CD4-positive, alpha-beta memory T cell (primary cell): ENCODE measurements around the gene MORN1. TPM values are rescaled to one million over a fixed set of nuclear protein-coding genes. Genes with fewer than 3 reads are reported as not detected.

ENCODE experiments used
- CTCF ChIA-PET: fragments of 350-600 bp; sonication (Branson Sonifier 250); formaldehyde crosslinking; loops from one replicate; lab custom pipeline; 2021; ENCODE audit warnings: inconsistent platforms; ENCODE audit not compliant: partially characterized antibody; lab: Charles Lee
- POLR2A ChIA-PET: fragments of 350-600 bp; sonication (Branson Sonifier 250); formaldehyde crosslinking; loops from one replicate; lab custom pipeline; 2021; ENCODE audit not compliant: partially characterized antibody; lab: Charles Lee
- DNase-seq, 5 donors: peaks; one replicate each; pipeline versions ENCODE4 v3.0.0 to v3.0.0-alpha.2; 2020 to 2022; ENCODE audit warnings: mixed read lengths in 1 of 5
- H3K27ac ChIP-seq: one replicate; pipeline ENCODE4 v1.7.0; 2013; ENCODE audit warnings: low read depth, low read length
- H3K27me3 ChIP-seq: 2 replicates; pipeline ENCODE4 v1.7.0; 2013; ENCODE audit warnings: mild to moderate bottlenecking, low read length, moderate library complexity; ENCODE audit not compliant: insufficient read depth
- H3K36me3 ChIP-seq: 2 replicates; pipeline ENCODE4 v1.7.0; 2013; ENCODE audit warnings: mild to moderate bottlenecking, low read length, moderate library complexity; ENCODE audit not compliant: insufficient read depth
- H3K4me1 ChIP-seq: 2 replicates; pipeline ENCODE4 v1.7.0; 2013; ENCODE audit warnings: mild to moderate bottlenecking, low read length, moderate library complexity; ENCODE audit not compliant: insufficient read depth
- H3K4me3 ChIP-seq, 2 donors: one replicate each; pipeline ENCODE4 v1.7.0; 2013; ENCODE audit warnings: low read length in 2 of 2, mild to moderate bottlenecking in 1 of 2
- H3K9me3 ChIP-seq, 2 donors: one replicate each; pipeline ENCODE4 v1.7.0; 2013; ENCODE audit warnings: low read length in 2 of 2, control low read depth in 1 of 2; ENCODE audit not compliant: control insufficient read depth in 1 of 2
- H3K27ac Mint-ChIP-seq, 7 donors: one replicate each; pipeline ENCODE4 v1.8.0; 2020 to 2021; ENCODE audit warnings: mixed read lengths in 7 of 7, mild to moderate bottlenecking in 6 of 7, inconsistent platforms in 3 of 7, moderate library complexity in 3 of 7
- H3K27me3 Mint-ChIP-seq, 2 donors: one replicate each; pipeline ENCODE4 v1.8.0; 2020 to 2021; ENCODE audit warnings: mixed read lengths in 2 of 2
- H3K36me3 Mint-ChIP-seq, 2 donors: one replicate each; pipeline ENCODE4 v1.8.0; 2020 to 2021; ENCODE audit warnings: mixed read lengths in 2 of 2, inconsistent platforms in 1 of 2, mild to moderate bottlenecking in 1 of 2
- H3K4me1 Mint-ChIP-seq, 4 donors: one replicate each; pipeline ENCODE4 v1.8.0; 2020 to 2021; ENCODE audit warnings: mixed read lengths in 4 of 4, mild to moderate bottlenecking in 1 of 4
- H3K4me3 Mint-ChIP-seq, 8 donors: one replicate each; pipeline ENCODE4 v1.8.0; 2020 to 2021; ENCODE audit warnings: mixed read lengths in 8 of 8, mild to moderate bottlenecking in 7 of 8, moderate library complexity in 6 of 8, inconsistent platforms in 3 of 8
- H3K9me3 Mint-ChIP-seq, 8 donors: one replicate each; pipeline ENCODE4 v1.8.0; 2020 to 2021; ENCODE audit warnings: mixed read lengths in 8 of 8, mild to moderate bottlenecking in 5 of 8, inconsistent platforms in 3 of 8, moderate library complexity in 1 of 8
- intact Hi-C: fragments of 100-400 bp; cut with micrococcal nuclease; formaldehyde crosslinking; loops from one replicate; pipeline ENCODE4 v1.15.1; 2023
- polyA plus RNA-seq, 2 donors: library from polyadenylated mRNA; unstranded; fragments of 300-500 nt; fragmentation: Illumina TruSeq; gene quantifications; one replicate each; pipeline ENCODE4 v1.2.3, GENCODE V29; 2021
- total RNA-seq, 2 experiments: library from RNA; stranded (reverse); gene quantifications; one replicate each; pipeline ENCODE4 v1.2.3, GENCODE V29; 2021

Gene MORN1
- total and polyA plus RNA-seq, 4 experiments from 2014 or later: 1.9 to 15.3 (median 7.4) TPM

DNA sequence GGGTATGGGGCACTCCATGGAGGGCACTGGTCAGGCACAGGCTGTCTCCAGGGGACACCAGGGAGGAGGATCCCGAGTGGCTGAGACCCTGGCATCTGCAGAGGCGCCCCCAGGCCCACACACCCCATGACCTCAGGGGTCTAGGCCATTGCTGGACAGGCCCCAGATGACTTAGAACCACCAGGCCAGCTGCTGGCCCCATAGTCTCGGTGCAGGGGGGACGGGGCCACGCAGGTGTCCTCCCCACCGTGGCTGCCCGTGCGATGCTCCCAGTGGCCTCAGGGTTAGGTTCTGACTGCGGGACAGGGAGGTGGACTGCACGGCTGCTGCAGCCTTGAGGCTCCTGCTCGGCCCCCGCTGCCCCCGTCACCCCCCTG, 44.0 kb downstream of the MORN1 start:
- no peaks in the 10 kb centered on the region for H3K36me3 ChIP-seq
- DNase-seq: no peak
- no peaks in the 10 kb centered on the region for H3K27me3 ChIP-seq
- H3K4me3 ChIP-seq: no peak overlapping the region
- no peaks in the 10 kb centered on the region for H3K27me3 Mint-ChIP-seq
- no peaks in the 10 kb centered on the region for H3K9me3 ChIP-seq
- no peaks in the 10 kb centered on the region for H3K36me3 Mint-ChIP-seq
- intact Hi-C loops: no loop called here
- POLR2A ChIA-PET: no interaction called here
- H3K27ac Mint-ChIP-seq: no peak overlapping the region
- no peaks in the 10 kb centered on the region for H3K9me3 Mint-ChIP-seq
- no peaks in the 10 kb centered on the region for H3K4me1 ChIP-seq
- CTCF ChIA-PET: no interaction called here
- no peak overlapping the region for H3K4me3 Mint-ChIP-seq
- no peaks in the 10 kb centered on the region for H3K4me1 Mint-ChIP-seq
- no peak overlapping the region for H3K27ac ChIP-seq

GRCh38 chr1:2346691-2347408, 44.5 kb downstream of the MORN1 start:
- H3K27ac Mint-ChIP-seq: no peak overlapping the region
- ChIA-PET POLR2A (no interaction called here), CTCF (no interaction called here)
- Histone ChIP-seq H3K36me3 (no peaks in the 10 kb centered on the region), H3K4me1 (no peaks in the 10 kb centered on the region), H3K27me3 (no peaks in the 10 kb centered on the region), H3K9me3 (no peaks in the 10 kb centered on the region), H3K4me3 (no peak overlapping the region), H3K27ac (no peak overlapping the region)
- H3K4me3 Mint-ChIP-seq: no peak overlapping the region
- H3K27me3 Mint-ChIP-seq: no peaks in the 10 kb centered on the region
- no peak for DNase-seq
- H3K4me1 Mint-ChIP-seq: no peaks in the 10 kb centered on the region
- H3K36me3 Mint-ChIP-seq: no peaks in the 10 kb centered on the region
- intact Hi-C loops: no loop called here
- H3K9me3 Mint-ChIP-seq: no peaks in the 10 kb centered on the region

DNA sequence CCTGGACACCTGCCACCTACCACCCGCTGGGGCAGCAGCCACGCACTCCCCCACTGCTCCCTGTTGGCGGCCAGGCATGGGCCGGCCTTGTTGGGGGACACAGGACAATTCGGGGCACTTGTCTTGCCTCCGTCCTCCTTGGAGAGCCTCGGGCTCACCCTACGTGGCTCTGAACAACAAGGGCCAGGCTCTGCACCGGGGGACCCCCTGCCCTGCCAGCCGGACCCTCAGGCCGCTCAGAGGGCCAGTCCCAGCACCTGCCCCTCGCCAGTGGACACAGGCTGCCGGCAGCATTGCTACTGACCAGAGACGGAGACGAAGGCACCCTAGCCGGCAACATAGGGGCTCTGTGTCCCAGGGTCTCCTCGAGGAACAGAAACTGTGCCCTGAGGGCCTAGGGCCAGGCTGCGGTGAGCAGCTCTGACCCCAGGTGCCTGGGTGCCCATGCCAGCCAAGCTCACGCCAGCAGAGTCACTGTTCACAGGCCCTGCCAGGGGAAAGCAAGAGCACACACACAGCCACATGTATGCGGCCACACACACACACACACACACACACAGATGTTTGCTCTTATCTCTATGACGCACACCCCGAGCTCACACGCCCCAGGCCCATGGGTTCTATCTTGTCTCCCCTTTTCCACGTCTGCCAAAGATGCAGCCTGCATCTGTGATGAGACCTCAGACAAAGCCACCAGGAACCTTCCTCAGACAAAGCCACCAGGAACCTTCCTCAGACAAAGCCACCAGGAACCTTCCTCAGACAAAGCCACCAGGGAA, 45.9 kb downstream of the MORN1 start:
- H3K4me1 ChIP-seq: no peaks in the 10 kb centered on the region
- no peaks in the 10 kb centered on the region for H3K27me3 ChIP-seq
- intact Hi-C loops: no loop called here
- ChIA-PET POLR2A (no interaction called here), CTCF (no interaction called here)
- no peak overlapping the region for H3K4me3 ChIP-seq
- Mint-ChIP-seq H3K4me3 (no peak overlapping the region), H3K27me3 (no peaks in the 10 kb centered on the region), H3K36me3 (no peaks in the 10 kb centered on the region), H3K4me1 (no peaks in the 10 kb centered on the region), H3K9me3 (no peaks in the 10 kb centered on the region), H3K27ac (peak overlapping the region in 1 of 7 donors; percentile 57)
- H3K27ac ChIP-seq: no peak overlapping the region
- H3K9me3 ChIP-seq: no peaks in the 10 kb centered on the region
- H3K36me3 ChIP-seq: no peaks in the 10 kb centered on the region
- peak in 1 of 5 donors; percentile 31 for DNase-seq

DNA sequence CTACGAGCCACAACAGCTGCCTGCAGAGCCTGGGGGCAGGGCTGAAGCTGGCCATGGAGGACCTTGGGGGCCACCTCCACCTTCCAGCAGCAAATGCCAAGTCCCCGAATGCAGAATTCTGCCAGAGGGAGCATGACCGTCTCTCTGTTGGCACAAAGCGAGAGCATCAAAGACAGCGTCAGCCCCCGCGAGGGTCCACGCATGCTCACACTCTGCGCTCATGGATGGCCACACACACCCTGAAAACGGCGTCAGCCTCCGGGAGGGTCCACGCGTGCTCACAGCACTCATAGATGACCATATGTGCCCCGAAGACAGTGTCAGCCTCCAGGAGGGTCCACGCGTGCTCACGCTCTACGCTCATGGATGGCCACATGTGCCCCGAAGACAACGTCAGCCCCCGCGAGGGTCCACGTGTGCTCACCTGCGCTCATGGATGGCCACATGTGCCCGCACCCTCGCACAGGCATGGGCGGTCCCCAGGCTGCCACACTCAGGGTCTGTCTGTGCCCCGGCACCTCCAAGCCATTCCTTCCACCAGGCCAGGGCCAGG, 46.5 kb downstream of the MORN1 start:
- no peak overlapping the region for H3K27ac Mint-ChIP-seq
- no peaks in the 10 kb centered on the region for H3K27me3 ChIP-seq

DNA sequence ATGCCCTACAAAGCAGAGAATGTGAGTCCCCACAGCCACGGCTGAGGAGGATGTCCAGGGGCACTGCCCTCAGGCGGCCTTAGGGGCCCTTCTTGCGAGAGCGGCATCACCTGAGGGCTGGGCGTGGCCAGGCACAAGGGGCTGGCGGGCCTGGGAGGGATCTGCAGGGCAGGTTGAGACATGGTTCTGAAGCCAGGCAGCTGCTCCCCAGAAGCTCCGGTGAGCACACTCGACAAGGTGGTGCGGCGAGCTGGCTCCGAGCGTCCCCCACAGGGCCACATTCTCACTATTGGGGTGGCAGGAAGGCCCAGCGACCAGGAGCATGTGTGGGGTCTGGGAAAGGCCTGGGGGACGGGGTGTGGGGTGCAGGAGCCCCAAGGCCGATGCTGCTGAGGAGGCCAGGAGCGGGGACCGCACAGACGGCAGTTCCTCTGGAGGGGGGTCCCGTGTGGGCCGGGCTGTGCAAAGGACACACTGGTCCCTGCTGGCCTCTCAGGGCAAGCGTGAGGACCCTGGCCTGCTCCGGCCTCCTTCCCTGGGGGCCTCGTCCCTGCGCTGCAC, 47.2 kb downstream of the MORN1 start:
- H3K36me3 Mint-ChIP-seq: no peaks in the 10 kb centered on the region
- no peak overlapping the region for H3K27ac ChIP-seq
- no peak overlapping the region for H3K4me3 ChIP-seq
- peak in 1 of 5 donors; percentile 31 for DNase-seq
- no peaks in the 10 kb centered on the region for H3K36me3 ChIP-seq
- H3K4me3 Mint-ChIP-seq: no peak overlapping the region
- ChIA-PET CTCF (no interaction called here), POLR2A (no interaction called here)
- intact Hi-C loops: no loop called here
- no peak overlapping the region for H3K27ac Mint-ChIP-seq
- no peaks in the 10 kb centered on the region for H3K27me3 Mint-ChIP-seq
- no peaks in the 10 kb centered on the region for H3K4me1 ChIP-seq
- no peaks in the 10 kb centered on the region for H3K9me3 Mint-ChIP-seq
- no peaks in the 10 kb centered on the region for H3K4me1 Mint-ChIP-seq
- H3K9me3 ChIP-seq: no peaks in the 10 kb centered on the region
- no peaks in the 10 kb centered on the region for H3K27me3 ChIP-seq

More for the DNA sequence above, 46.5 kb downstream of the MORN1 start:
- peak in 1 of 5 donors; percentile 2 for DNase-seq
- Histone ChIP-seq H3K4me3 (no peak overlapping the region), H3K4me1 (no peaks in the 10 kb centered on the region), H3K9me3 (no peaks in the 10 kb centered on the region), H3K27ac (no peak overlapping the region), H3K36me3 (no peaks in the 10 kb centered on the region)
- Mint-ChIP-seq H3K4me1 (no peaks in the 10 kb centered on the region), H3K36me3 (no peaks in the 10 kb centered on the region), H3K4me3 (no peak overlapping the region), H3K27me3 (no peaks in the 10 kb centered on the region), H3K9me3 (no peaks in the 10 kb centered on the region)
- intact Hi-C loops: no loop called here
- ChIA-PET POLR2A (no interaction called here), CTCF (no interaction called here)

DNA sequence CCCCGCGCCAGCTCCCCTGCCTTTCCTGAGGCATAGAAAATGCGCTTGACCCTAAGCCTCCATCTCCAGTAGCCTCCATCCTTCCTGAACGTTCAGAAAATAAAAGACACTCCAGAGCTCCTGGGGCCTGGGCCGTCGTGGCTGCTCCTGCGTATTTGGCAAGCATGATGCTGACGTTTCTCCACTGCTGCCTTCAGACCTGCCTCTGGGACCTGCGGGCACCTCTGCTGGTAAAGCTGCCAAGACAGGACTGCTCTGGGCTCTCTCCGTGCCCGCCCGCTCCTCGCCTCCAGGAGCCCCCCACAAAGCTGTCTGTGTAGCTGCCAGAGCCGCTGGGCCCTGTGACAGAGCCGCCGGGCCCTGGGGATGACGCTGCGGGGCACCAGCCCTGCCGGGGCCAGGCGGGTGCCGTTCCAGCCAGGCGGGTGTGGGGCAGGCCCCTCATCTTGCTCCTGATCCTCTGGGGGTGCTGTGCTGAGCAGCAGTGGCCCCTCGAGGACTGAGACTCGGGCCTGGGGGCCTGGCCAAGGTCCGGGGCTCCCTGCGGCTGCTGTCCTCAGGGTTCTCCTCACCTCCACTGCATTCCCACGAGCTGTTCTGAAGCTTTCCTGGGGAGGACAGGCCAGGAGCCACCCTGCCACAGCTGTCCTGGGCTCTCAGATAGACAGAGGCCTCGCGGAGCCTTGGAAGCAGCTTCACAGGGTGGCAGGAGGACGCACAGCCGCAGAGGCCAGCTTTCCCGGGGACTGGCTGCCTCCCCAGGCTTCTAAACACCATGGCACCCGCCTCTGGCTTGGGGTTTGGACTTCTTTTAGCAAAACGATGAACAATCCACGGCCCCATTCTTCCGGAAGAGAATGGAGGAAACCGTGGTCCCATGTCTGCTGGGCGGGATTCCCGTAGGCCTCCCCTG, 48.1 kb downstream of the MORN1 start:
- Histone ChIP-seq H3K4me1 (no peaks in the 10 kb centered on the region), H3K4me3 (no peak overlapping the region), H3K27ac (no peak overlapping the region), H3K27me3 (no peaks in the 10 kb centered on the region), H3K9me3 (no peaks in the 10 kb centered on the region), H3K36me3 (no peaks in the 10 kb centered on the region)
- DNase-seq: peak in 1 of 5 donors; percentile 24
- H3K9me3 Mint-ChIP-seq: no peaks in the 10 kb centered on the region
- intact Hi-C loops: no loop called here
- no peak overlapping the region for H3K4me3 Mint-ChIP-seq
- CTCF ChIA-PET: no interaction called here
- no peak overlapping the region for H3K27ac Mint-ChIP-seq
- POLR2A ChIA-PET: no interaction called here
- no peaks in the 10 kb centered on the region for H3K27me3 Mint-ChIP-seq
- H3K36me3 Mint-ChIP-seq: no peaks in the 10 kb centered on the region
- no peaks in the 10 kb centered on the region for H3K4me1 Mint-ChIP-seq
